ENCODE measurements around the gene SPEM3.

- TF ChIP-seq CTCF (IDR thresholded peaks at IDR 0.05; ENCODE audit: borderline replicate concordance, extremely low read depth, low read length, poor library complexity, severe bottlenecking) (no peak), EZH2 (IDR thresholded peaks at IDR 0.05; ENCODE audit: borderline replicate concordance, low read depth, low read length, severe bottlenecking) (no peak)
Measured at GRCh38 chr17:7440113-7440833, 11.6 kb downstream of the SPEM3 start.

Data from DND-41 (cell line).